Non-pigmented ciliary epithelial cell (primary cell): ENCODE results near the gene MED13L.

ENCODE experiments used
- DNase-seq: peaks from one replicate; pipeline ENCODE4 v3.0.0-alpha.2; 2010; ENCODE audit warnings: low read depth

The MED13L gene

DNA sequence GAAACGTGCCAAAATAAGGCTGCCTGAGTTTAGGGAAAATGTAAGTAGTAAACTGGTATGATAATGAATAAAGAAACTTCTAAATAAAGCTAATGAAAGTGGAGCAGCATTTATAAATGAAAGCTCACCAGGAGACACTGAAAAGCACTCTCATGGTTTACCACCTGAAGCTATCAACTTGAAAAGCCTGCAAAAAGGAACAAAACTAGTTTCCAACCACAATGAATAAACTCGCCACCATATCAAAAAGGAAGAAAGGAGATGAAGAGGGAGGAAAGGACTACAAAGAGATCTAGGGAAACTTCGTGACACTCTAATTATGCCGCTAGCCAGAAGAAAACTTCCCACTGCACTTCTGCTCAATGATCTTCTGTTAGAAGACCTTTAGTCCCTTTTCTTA, 66.7 kb downstream of the MED13L start:
- no peak for DNase-seq

DNA sequence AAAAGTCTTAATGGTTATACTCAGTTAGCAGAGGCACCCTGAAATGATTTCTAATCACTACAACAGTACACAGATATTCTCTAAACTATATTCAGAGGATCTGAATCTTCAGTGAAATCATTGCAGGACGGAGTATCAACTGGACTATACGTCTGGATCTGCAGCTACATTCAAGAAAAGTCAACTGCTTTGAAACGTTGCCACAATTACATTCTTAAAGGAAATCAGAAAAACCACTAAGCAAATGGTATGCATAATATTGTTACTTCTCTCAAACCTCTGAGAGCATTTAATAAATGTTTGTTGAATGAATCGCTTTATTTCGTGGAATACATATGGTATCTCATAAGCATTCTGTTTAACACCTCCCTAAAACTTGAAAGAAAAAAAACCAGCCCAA, 67.4 kb downstream of the MED13L start:
- peak; percentile 30 for DNase-seq

DNA sequence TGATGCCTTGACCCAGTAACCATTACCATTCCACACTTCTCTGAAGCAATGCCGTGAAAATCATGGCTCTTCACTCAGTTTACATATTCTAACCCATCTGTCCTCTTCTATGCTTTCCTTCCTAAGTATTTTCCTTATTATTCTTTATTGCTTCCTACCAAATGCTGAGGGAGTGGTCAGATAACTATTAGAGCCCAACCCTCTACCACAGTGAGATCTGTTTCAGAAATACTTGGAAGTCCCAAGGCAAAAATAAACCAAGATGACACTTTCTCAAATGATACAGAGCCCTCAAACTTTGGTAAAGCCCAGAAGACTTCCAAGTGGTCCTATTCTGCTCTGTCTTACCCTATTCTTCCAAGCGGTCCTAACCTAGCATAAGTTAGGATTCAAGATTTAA, 68.0 kb downstream of the MED13L start:
- DNase-seq, result no peak

DNA sequence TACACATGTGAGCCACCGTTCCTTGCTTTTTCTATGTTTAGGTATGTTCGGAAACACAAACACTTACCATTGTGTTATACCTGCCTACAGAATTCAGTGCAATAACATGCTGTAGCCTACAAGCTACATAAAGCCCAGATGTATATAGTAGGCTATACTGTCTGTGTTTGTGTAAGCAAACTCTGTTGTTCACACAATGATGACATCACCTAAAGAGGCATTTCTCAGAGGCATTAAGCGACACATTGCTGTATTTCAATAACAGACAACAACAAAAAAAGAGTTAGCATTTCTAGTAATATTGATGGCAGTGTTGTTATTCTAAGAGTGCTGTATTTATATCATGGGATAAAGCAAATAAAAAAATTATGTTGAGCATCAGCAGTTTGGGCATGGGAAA, 70.2 kb downstream of the MED13L start:
- no peak for DNase-seq

DNA sequence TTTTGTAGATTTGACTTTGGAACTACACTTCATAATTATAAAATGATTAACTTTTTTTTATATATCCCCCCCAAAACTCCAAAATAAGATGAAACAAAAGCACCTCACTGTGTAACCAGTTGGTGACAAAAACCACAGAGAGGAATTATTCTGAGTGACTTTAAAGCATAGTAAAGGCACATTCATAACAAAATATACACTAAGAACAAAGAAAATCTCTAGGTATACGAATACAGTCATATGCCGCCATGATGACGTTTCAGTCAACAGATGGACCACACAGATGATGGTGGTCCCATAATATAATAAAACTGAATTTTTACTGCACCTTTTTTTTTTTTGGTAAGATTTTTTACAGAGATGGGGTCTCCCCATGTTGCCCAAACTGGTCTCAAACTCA, 70.7 kb downstream of the MED13L start:
- DNase-seq, result no peak

DNA sequence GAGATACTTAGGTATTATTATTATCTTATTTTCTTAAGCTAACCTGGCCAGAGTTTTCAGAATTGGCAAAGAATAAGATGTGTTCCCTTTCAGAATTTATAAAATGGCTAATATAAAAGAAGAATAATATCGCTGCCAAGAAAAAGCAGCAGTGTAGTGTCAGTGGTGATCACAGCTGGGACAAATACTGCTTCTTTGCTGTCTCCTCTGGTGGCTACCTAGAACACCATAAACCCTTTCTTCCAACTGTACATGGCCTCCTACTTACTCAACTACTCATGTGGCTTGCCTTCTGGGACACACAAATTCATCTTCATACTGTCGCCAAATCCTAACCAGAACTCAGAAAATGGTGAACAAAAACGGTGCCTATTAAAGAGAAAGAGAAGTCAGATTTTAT, 72.7 kb downstream of the MED13L start:
- no peak for DNase-seq

DNA sequence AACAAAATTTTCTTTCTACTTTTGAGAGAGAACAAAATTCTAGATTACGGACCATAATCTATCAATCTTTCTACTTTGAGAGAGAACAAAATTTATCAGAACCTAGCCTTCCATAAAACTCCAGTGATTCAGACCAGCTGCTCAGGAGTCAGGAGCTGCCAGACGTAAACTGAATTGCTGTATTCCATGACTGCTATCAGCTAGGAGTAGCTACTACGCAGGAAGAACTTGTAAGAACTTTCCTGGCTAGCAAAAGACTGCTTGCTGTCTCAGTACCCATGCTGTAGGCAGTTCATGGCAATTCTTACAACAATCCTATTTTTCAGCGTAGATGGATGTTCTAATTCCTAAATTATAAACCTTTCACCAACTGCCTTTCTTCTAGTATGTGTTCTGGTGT, 73.3 kb downstream of the MED13L start:
- no peak for DNase-seq

DNA sequence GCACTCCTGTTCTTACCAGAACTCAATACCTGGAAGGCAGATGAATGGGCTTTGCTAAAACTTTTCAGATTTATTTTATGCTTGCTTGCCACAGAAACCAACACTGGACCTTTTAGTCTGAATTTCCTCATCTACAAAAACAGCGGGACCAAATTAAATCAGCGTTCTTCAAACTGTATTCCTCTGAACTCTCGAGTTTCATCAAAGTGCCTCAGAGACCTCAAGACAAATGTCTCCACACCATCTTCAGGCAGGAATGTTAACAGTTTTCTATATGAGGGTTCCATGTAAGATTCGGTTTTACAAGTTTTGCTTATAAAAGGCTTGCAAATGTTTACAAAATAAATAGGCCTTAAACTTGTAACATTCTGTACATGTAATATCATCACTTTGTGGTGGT, 74.6 kb downstream of the MED13L start:
- no peak for DNase-seq

DNA sequence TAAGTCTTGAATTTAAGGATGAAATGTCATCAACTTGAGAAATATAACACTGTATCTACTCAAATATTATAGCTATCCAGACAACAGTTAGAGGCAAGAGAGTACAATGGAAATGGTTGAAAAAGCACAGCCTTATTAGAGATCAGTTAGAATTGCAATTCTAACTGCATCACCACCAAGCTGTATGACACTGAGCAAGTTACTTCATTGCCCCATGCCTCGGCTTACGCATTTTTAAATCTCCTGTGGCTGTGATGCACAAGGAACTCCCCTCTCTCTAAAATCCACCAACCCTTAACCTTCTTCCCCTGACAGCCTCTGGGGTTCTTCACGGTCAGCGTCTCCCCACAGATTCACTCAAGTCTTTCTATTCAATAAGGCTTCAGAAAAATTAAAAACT, 75.1 kb downstream of the MED13L start:
- no peak for DNase-seq

DNA sequence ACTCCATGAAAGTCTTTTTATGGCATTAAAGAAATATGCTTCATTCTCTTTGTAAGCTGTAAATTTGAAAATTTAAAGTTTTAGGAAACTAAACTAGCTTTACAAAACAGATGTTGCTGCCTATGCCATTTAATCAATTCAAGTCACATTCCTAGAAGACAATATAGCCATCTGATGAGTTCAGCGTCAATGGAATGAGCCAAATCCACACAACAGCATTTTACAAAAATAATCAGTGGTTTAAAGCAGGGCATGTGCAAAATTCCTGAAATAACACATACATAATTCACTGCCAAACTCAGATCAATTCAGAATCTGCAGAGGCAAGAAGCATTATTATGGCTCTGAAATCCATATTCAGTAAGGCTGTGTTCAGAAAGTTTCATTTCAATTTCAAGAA, 75.6 kb downstream of the MED13L start:
- DNase-seq, result peak; percentile 31

DNA sequence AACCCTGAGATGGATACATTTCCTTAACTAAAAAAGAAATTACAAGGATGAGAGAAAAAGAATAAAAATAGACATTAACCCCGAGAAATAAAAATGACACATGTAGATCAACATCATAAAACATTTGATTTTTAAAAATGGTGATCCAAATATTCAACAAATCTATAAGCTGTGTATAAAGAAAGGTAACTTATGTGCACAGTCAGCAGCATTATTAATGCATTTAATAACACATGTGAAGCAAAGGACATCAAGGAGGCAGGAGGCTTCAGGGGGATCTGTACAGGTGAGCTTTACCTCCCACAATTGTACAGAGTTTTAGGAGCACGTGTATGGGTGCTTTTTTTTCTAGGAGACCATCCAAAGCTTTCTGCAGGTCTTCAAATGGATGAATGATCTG, 76.1 kb downstream of the MED13L start:
- DNase-seq, result no peak

DNA sequence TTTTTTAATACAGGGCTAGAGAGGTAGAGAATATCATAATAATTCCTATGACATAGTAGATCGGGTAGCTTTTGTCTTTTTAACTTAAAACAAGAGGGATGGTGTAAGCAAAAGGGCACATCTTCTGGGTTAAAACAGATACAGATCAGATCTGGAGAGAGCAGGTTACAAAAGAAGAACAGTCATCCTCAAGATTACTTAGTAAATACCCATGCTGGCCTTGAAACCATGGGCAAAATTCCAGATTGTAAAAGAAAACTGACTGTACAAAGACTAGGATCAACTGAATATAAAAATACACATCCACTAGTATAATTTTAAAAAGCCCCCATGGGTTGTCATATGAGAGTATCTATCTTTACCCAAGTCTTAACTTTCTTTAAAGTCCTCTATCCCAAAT, 76.7 kb downstream of the MED13L start:
- no peak for DNase-seq

DNA sequence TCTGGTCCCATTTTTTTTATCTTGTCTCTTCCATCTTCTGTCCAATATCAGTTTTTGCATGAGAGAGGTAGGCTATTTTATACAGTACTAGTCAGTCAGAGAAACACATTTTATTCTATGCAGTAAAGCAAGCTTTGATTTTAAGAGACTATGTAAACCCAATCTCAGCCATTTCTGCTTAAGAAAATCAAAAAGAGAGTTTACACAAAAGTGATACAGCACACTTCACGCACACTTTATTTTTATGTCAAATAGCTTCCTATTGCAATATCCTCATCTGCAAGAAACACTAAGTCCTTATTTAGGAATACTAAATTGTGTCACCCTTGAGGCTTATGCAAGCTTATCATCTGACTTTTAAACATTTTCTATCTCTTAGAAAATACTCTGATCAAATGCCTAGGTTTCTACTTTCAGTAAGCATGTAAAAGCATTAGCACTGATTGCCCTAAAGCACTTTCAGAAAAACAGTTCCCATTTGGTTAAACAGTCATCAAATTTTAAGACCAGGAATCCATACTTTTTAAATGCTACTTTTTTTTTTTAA, 78.3 kb downstream of the MED13L start:
- no peak for DNase-seq

DNA sequence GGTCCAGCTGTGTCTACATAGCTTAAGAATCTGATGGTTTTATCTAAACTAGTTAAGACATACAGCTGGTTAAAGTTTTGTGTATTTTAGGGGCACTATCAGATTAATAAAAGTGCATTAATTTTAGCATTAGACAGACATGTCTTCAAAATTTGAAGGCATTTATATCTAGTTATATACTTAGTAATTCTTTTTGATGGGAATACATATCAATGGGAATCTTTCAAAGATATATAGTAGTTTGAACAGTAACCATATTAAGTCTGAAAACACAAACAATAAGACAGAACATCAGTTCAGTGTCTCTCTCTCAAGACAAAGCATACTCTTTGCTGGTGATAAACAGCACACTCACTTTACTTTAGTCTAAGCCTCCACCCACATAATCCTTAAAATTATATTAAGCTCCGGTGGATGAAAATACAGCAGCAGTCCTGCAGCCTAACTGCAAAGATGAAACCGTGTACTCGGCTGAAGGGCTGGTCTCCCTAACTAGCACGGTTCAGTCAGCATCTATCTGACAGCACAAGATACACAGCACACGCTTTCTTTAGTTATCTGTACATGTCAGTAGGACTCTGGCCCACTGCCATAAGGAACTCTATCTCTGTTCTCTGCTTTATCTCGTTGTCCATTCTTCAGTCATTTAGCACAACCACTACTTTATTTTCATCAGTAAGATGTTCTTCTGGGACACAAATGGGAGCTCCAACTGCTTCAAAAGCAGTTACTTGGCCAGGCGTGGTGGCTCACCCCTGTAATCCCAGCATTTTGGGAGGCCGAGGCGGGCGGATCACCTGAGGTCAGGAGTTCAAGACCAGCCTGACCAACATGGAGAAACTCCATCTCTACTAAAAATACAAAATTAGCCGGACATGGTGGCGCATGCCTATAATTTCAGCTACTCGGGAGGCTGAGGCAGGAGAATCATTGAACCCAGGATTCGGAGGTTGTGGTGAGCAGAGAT, 80.5 kb downstream of the MED13L start:
- no peak for DNase-seq

DNA sequence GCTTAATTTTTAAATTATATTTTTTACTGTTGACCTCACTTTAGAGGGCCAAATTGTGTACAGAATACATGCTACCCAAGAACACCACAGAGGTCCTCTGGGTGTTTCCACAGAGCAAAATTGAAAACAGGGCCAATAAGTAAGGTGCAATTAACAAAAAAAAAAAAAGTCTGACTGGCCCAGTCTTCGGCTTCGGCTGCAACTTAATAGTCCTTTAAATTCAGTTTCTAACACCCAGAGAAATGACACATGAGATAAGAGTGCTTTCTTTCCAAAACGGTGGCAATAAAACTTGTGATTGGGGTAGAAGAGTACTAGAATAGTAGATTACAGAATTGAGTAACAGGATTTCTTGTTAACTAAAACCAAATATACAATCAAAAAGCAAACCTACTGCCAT, 81.3 kb downstream of the MED13L start:
- DNase-seq, result no peak

DNA sequence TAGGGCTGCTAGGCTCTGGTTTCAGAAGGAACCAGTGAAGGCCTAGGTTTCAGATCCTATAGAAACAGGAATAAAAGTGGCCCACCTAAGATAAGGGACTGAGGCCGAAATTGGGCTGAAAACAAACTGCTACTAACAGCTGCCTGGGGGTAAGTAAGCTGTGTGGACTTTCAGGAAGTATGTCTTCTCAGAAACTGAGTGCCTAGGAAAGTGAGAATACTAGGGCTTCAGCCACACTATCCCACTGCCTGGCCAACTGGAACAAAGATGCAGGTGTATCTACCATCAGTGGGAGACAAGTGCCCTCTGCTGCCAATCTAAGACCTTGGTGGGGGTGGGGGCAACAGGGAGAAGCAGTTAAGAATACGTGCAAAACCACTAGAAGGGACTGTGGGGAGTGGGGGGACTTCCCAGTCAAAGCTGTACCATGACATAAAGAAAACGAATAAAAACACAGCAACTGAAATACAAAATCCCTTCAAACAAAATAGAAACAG, 82.5 kb downstream of the MED13L start:
- no peak for DNase-seq

DNA sequence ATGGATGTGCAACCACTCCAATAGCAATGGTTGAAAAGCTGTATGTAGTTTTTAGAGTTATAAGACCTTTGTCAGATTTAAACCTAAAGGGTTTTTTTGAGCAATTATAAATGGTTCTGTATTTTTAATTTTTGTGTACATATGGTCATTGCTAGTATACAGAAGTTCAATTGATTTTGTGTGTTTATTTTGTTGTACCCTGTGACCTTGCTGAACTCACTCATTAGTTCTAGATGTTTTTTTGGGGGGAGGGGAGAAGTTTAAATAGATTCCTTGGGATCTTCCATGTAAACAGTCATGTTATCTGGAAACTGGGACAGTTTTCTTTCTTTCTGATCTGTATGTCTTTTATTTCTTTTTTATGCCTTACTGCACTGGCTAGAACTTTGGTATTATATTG, 87.8 kb downstream of the MED13L start:
- DNase-seq, result no peak

DNA sequence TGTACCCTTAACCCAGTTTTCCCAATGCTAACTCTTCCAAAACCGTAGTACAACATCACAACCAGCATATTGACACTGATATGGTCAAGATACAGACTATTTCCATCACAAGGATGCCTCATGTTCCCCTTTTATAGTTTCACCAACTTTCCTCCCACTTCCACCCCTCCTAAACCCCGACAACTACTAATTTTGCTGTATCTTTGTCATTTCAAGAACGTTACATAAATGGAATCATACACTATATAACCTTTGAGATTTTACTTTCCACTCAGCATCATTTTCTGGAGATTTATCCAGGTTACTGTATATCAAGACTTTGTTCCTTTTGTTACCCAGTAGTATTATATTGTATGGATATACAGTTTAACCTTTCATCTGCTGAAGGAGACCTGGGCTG, 88.9 kb downstream of the MED13L start:
- DNase-seq, result no peak

DNA sequence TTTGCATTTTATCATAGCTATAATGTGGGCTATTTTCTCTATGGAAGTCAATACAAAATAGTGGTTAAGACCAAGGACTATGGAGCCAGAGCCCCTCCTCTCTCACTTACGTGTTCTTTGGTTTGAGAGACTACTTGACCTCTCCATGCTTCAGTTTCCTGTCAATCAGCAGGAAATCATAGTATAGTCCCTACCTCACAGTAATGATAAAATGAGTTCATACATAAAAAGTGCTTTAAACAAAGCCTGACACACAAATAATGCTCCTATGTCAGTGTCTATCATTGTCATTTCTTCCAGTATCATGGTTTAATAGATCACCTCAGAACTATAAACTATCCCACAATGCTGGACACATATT, 90.4 kb downstream of the MED13L start:
- DNase-seq, result no peak

DNA sequence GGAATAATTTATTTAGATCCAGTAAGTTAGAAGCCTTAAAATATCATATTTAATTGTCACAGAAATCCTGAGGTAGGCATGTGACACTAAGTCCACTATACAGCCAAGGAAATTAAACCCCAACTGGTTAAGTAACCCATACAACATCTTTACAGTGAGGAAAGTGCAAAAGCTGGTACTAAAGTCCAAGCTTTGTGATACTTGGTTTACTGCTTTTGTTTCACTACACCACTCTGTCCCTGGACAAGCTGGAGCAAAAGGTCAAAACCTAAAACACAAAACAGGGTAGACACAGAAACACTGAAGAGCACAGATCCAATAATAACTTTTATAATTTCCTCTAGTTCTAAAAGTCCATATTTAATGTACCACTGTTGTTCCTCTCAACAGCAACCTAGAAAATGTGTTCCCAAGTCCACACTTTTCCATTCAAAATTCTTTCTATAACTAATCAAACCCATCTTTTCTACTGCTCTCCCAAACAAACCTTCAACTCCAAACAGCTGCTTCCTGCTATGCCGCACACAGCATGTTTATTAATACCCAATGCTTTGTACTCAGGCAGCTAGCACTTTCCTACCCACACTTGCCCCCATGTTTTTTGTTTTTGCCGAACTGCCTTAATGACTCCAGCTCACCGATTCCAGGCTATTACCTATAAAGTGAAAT, 90.9 kb downstream of the MED13L start:
- no peak for DNase-seq

DNA sequence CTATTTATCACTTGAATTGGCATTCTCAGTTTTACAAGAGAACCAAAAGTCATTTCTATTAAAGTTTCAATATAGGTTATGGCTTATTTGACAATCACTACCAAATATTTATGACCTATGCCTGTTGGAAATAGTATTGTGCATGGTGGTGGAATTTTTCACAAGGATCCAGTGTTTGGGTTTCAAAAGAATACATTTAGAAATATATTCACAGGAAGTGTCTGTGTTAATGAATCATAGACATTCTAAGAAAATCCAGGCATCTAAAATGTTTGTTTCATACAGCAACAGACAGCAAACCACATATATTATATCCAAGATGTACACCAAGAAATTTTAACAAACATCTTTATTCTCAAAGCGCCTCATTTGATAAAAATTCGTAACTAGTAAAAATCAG, 92.7 kb downstream of the MED13L start:
- no peak for DNase-seq

DNA sequence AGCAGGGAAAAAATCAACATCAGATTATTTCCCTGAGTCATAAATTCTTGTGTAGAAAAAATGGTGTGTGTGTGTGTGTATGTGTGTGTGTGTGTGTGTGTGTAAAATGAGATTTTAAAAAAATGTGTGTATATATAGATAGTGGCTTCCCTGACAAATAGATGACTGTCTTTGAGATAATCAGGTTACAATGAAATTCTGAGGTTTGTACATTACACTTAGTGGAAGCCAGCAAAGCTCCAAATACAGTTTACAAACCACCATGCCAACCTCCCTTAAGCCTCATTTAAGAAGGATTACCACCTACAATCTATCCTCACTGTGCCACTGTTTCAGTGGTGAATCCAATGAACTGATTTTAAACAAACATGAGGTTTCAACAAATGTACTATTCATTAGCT, 93.8 kb downstream of the MED13L start:
- DNase-seq, result no peak

DNA sequence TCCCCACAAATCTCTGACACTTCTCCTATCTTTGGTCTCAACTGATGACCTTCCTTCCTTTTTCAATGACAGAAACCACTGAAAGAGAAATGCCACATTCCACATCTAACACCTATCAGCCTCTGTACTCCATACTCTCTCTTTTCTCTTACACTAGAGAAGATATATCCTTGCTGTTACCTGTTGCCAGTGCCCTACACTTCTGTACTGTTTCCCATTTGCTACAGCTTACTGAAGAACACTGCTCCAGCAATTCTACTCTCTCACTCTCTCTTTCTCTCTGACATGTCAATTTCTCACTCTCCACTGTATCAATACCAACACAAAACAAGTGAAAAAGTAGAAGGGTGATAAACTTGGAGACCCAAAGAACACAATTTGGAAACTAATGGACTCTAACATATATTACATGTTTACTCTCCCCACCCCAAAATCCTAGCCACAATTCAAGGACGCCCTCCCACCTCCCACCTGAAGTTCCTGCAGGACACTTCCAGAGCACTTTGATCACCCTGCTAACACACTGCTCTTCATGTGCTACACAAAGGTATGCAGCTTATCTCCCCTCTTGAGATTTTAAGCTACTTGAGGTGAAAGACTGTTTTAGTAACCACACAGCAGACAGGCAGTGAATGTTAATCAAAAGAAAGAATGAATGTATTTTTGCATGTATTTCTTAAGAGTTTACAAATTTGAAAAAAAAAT, 95.0 kb downstream of the MED13L start:
- DNase-seq, result no peak
